DLD1 (cell line): ENCODE measurements around the gene COL26A1.

Source experiments
- in situ Hi-C: cut with HindIII; loops from 2 replicates; pipeline ENCODE4 v1.10.0; 2017; ENCODE audit warnings: low sequenced_read_pairs

Gene COL26A1

DNA sequence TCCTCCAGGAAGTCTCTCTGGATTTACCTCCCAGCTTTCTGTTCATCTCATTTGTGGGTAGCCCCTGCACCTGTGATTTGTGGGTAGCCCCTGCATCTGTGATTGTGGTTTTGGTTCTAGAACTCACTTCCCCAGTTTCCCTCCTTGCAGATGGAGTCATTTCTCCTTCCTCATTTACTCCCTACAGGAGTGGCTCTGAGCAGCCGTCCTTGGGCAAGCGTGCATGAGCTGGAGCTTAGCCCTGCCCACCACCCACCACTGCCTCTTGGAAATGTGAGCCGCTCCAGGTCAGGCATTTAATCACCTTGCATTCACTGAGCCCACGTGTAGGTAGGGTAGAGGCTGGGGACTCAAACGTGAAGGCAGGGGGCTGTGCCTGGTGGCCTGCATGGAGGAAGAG is 8.2 kb downstream of the COL26A1 start:
- in situ Hi-C loops = no loop called here

DNA sequence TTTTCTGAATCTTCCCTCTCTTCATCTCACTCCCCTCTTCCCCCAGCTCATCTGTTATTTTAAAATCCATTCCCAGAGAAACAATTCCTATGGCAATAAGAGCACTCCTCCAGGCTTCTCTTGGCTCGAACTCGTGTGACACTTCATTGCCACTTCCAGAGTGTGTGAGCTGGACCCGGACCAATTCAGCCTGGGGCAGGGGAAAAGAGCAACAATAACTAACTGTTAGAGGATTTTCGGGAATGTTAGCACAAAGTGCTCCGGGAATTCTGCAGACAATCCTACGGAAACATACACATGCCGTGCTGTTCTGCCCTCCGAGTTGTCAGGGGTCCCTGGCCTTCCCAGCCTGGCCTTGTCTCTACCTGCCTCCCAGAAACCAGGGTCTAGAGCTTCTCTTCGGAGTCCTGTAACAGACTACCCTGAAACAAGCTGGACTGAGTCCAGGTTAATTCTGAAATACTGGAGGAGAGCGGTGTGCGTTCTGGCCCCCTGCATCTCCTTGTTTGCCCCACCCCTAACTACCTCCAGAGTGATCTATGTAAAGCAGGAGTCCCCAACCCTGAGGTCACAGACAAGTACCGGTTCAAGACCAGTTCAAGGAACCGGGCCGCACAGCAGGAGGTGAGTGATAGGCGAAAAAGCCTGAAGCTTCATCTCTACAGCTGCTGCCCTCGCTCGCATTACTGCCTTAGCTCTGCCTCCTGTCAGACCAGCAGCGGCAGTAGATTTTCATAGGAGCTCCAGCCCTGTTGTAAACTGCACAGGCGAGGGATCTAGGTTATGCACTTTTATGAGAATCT is 11.3 kb downstream of the COL26A1 start:
- in situ Hi-C loops = no loop called here

- in situ Hi-C loops = no loop called here
These were observed 12.3 kb downstream of the COL26A1 start for GRCh38 chr7:101374990-101375389.

GRCh38 chr7:101376601-101377000 is 13.9 kb downstream of the COL26A1 start:
- in situ Hi-C loops = no loop called here

DNA sequence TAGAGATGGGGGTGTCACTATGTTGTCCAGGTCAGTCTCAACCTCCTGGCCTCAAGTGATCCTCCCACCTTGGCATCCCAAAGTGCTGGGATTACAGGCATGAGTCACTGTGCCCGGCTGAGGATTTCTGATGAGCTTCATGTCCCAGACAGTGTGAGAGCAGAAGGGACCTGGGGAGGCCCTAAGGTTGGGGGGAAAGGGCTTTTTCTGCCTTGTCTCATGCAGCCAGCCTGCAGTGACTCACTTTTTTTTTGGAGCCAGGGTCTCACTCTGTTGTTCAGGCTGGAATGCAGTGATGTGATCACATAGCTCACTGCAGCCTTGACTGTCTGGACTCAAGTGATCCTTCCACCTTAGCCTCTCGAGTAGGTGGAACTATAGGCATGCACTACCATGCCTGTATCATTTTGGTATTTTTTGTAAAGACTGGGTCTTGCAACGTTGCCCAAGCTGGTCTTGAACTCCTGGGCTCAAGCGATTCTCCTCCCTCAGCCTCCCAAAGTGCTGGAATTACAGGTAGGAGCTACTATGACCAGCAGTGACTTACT is 14.6 kb downstream of the COL26A1 start:
- in situ Hi-C loops = no loop called here

- in situ Hi-C loops = no loop called here
These were observed 16.1 kb downstream of the COL26A1 start for GRCh38 chr7:101378751-101379174.

GRCh38 chr7:101379302-101379701 is 16.6 kb downstream of the COL26A1 start:
- in situ Hi-C loops = no loop called here

DNA sequence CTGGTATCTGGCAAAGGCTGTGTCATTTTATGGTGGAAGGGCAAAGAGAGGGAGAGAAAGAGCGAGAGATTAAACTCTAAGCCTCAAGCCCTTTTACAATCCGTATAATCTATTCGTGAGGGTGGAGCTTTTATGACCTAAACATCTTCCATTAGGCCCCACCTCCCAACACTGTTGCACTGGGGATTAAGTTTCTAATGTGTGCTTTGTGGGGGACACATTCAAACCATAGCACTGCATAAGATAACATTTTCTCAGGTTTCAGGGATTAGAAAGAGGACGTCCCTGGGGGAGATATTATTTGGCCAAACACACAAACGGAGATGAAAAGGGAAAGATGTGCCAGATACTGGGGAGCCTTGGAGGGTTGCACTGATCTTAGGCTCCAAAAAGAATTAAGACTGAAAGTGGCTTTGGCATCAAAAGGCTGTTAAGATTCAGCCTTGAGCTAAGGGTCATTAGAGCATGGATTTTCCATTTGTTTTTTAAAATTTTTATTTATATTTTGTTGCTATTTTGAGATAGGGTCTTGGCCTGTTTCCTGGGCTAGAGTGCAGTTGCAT is 19.0 kb downstream of the COL26A1 start:
- in situ Hi-C loops = no loop called here

- in situ Hi-C loops = no loop called here
These were observed 20.3 kb downstream of the COL26A1 start for GRCh38 chr7:101382937-101383336.

GRCh38 chr7:101386177-101386557 is 23.5 kb downstream of the COL26A1 start:
- in situ Hi-C loops = no loop called here

DNA sequence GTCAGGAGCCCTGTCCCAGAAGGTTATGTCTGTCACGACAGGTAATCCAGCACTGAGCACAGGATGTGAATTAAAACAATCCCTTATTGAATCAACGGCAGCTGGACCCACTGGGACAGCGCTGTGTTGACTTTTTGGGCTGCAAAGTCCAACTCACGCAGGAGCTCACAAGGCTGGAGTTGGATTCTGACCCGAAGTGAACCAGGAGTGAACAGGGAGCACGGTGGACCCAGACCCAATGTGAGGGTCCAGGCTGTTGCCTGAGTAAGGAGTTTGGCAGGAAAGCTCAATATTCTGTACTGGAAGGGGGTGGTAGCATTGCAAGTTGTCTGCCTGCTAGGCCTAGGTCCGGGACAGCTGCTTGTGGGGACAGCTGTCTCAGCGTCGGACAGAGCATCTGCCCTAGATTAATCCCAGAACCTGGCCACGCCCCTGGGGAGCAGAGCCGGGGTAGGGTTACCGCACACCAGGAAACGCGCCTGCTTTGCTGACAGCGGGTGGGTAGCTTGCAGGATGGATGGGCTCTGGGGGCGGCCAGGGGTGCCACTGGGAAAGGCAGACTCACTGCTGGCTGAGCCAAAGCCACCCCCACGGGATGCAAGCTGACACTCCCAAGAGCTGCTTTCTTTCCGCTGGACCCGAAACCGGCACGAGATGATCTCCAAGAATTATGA is 24.0 kb downstream of the COL26A1 start:
- in situ Hi-C loops = no loop called here

GRCh38 chr7:101390901-101391301 is 28.2 kb downstream of the COL26A1 start:
- in situ Hi-C loops = no loop called here

DNA sequence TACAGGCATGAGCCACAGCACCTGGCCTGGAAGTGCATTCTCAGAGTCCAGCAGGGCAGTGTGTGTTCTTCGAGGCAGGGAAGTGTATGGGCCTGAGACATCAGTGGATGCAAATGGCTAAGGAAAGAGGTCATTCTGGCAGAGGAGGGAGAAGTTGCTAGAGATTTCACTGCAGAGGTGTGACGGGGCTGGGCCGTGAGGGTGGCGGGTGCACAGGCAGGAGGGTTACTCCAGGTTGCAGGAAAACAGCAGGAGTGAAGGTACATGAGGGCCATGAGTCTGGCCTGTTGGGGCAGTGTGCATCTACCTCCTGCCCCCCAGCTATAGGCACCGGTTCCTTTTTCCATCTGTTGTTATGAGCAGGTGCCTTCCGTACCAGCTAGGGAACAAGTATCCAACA is 29.3 kb downstream of the COL26A1 start:
- in situ Hi-C loops = no loop called here

DNA sequence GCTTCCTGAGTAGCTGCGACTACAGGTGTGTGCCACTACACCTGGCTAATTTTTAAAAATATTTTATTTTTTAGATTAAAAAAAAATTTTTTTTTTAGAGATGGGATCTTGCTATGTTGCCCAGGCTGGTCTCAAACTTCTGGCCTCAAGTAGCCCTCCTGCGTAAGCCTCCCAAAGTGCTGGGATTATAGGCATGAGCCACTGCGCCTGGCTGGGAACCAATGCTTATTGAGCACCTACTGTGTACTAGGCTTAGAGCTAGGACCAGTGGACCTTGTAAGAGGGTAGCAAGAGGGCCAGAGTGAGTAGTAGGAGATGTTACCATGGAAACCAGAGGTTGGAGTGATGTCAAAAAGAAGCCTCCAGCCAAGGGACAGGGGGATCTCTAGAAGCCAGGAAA is 31.2 kb downstream of the COL26A1 start:
- in situ Hi-C loops = no loop called here

- in situ Hi-C loops = no loop called here
These were observed 32.7 kb downstream of the COL26A1 start for GRCh38 chr7:101395376-101395775.

DNA sequence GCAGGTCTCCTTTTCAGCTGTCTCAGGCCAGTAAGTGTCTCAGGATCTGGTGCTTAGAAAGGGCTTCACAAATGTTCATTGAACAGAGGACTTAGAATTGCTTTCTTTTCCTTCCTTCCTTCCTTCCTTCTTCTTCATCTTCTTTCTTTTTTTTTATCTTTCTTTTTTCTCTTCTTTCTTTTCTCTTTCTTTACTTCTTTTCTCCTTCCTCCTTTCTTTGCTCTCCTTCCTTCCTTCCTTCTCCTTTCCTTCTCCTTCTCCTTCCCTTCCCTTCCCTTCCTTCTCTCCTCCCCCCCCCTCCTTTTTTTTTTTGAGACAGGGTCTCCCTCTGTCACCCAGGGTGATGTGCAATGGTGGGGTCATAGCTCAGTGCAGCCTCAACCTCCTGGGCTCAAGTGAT is 34.6 kb downstream of the COL26A1 start:
- in situ Hi-C loops = no loop called here

DNA sequence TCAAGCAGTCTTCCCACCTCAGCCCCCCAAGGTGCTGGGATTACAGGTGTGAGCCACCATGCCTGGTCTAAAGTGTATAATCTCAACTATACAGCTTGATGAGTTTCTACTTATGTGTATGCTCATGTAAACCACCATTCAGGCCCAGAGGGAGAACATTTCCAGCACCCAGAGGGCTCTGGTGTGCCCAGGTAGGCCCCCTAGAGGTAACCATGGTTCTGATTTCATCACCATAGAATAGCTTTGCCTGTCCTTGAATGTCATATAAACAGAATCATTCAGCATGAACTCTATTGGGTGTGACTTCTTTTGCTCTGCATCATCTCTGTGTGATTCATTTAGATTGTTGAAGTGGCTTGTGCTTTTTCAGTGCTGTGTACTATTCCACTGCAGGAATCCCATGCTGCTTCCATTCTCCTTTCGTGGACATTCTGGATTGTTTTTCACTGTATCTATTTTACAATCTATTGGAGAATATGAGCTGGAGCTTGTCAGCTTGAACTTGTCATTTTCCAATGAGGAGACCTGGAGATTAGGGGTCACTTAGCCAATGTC is 35.2 kb downstream of the COL26A1 start:
- in situ Hi-C loops = no loop called here

DNA sequence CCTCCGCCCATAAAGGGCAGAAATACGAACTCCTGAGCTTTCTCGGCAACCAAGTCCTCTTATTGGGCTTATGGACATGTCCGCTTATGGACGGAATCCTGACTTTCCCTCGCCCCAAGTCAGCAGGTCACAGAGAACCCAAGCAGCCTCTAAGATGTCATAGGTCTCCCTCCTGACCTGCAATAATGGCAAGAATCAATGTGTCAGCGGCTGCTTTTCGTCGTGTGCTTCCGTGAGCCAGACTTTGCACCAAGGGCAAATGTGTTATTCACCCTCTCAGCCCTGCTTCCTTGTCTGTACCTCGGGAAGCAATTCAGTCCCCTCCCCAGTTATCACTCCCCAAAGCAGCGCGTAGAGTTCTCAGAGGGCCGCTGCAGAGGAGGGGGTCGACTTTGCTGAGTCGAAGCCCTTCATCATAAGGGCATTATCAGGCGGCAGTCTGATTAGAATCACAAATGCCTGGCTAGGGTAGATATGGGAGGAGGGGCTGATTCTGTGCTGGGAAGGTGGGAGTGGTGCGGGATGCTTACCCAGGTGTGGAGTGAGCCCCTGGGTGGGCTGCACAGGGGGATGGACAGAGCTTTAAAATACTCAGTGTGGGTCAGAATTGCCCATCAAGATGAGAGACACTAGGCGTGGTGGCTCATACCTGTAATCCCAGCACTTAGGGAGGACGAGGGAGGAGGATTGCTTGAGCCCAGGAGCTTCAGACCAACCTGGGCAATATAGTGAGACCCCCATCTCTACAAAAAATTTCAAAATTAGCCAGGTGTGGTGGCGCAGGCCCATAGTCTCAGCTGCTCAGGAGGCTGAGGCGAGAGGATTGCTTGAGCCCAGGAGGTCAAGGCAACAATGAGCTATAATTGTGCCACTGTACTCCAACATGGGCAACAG is 36.0 kb downstream of the COL26A1 start:
- in situ Hi-C loops = no loop called here

GRCh38 chr7:101399759-101400158 is 37.1 kb downstream of the COL26A1 start:
- in situ Hi-C loops = no loop called here

DNA sequence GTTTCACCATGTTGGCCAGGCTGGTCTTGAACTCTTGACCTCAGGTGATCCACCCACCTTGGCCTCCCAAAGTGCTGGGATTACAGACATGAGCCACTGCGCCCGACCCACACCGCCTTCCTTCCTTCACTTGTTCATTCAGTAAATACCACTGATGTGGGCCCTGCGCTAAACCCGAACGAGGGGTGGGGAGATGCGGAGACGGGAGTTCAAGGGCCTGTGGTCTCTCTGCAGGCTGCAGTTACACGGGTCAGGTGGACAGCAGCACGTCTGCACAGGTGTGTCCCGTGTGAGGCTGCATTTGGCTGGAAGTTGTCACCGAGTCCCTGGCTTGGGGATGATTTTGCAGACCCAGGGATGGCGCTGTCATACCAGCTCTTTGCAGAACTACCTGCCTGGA is 38.1 kb downstream of the COL26A1 start:
- in situ Hi-C loops = no loop called here
